ENCODE data around the gene MRPL37. TPM values are rescaled to one million over a fixed set of nuclear protein-coding genes. Genes with fewer than 3 reads are reported as not detected.

MRPL37 gene
- total and polyA plus RNA-seq, 5 donors from 2014 or later: 34.5 to 66.7 (median 64.6) TPM

GRCh38 chr1:54174106-54174505, 25.9 kb upstream of the MRPL37 start:
- ATAC-seq (ENCODE audit: low read depth in 2 of 2) (no peak), DNase-seq (no peak)
- Histone ChIP-seq H3K9me3 (ENCODE audit: control insufficient read depth in 2 of 2, low read length in 2 of 2) (no peaks in the 10 kb centered on the region), H3K36me3 (ENCODE audit: control insufficient read depth, insufficient read depth, low read length) (no peaks in the 10 kb centered on the region), H3K4me1 (ENCODE audit: control insufficient read depth, insufficient read depth, low read length, poor library complexity, severe bottlenecking) (peaks cover 4% of the 10 kb centered on the region), H3K4me3 (ENCODE audit: low read depth, low read length) (no peak overlapping the region), H3K27ac (ENCODE audit: insufficient read depth, low read length, poor library complexity, severe bottlenecking) (no peak overlapping the region), H3K27me3 (ENCODE audit: control insufficient read depth, insufficient read depth, low read length) (no peaks in the 10 kb centered on the region)
- no peak overlapping the region for H3K4me3 Mint-ChIP-seq
- peaks cover 0 to 12% (median 5%) of the 10 kb centered on the region in 4 donors for H3K4me1 Mint-ChIP-seq
- H3K27me3 Mint-ChIP-seq: no peaks in the 10 kb centered on the region
- H3K9me3 Mint-ChIP-seq: no peaks in the 10 kb centered on the region
- no peak overlapping the region for H3K27ac Mint-ChIP-seq
- H3K36me3 Mint-ChIP-seq: peaks cover 14% of the 10 kb centered on the region

DNA sequence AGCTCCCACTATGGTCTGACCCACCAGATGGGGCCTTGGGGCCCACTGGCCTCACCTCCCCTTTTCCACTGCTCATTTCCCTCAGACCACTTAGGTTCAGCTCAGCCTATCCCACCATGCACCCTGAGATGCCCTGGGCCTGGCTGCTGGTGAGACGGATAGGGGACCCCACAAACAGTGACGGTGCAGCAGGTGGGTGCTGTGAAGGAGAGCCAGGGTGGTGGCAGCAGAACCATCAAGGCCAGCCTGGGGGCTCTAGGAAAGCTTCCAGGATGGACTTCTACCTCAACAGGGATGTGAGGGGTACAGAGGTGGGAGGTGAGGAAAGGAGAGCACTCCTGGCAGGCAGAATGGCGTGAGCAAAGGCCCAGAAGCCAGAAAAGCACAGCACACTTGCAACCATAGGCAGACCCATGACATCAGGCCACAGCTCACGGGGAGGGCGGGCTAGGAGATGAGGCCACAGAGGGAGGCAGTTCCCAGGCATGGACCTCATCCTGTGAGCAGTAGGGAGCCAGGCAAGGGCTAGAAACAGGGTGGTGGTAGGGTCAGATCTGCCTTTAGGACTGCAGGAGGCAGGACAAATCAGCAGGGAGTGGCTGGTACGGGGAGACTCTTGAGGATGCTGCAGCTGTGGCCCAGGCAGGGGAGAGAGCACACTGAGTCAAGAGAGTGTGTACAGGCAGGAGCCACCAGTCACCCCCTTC, 23.2 kb upstream of the MRPL37 start:
- no peaks in the 10 kb centered on the region for H3K27me3 ChIP-seq (ENCODE audit: control insufficient read depth, insufficient read depth, low read length)
- no peak for ATAC-seq (ENCODE audit: low read depth in 2 of 2)
- Mint-ChIP-seq H3K27ac (no peak overlapping the region), H3K4me3 (no peak overlapping the region), H3K27me3 (no peaks in the 10 kb centered on the region), H3K36me3 (peaks cover 16% of the 10 kb centered on the region), H3K4me1 (no peaks in the 10 kb centered on the region), H3K9me3 (no peaks in the 10 kb centered on the region)
- H3K4me1 ChIP-seq (ENCODE audit: control insufficient read depth, insufficient read depth, low read length, poor library complexity, severe bottlenecking): no peaks in the 10 kb centered on the region
- H3K4me3 ChIP-seq (ENCODE audit: low read depth, low read length): no peak overlapping the region
- DNase-seq: no peak
- no peaks in the 10 kb centered on the region for H3K36me3 ChIP-seq (ENCODE audit: control insufficient read depth, insufficient read depth, low read length)
- H3K27ac ChIP-seq (ENCODE audit: insufficient read depth, low read length, poor library complexity, severe bottlenecking): no peak overlapping the region
- no peaks in the 10 kb centered on the region for H3K9me3 ChIP-seq (ENCODE audit: control insufficient read depth in 2 of 2, low read length in 2 of 2)

DNA sequence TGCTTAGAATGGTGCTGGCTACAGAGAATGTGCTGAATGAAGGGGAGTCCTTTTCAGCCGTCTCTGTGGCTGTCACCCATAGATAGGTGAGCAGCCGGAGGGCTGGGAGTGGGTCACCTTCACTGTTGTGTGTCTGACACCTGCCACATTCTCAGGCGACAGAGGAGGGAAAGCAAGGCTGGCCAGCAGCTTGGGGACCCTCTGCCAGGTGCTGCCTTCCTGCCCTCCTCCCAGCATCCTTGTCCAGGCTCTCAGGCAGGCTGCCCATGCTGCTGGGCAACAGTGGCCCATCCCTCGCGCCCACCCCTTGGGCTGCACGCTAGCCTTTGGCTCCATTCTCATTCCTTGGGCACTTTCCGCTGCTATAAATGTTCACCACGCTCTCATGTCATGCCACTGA, 22.2 kb upstream of the MRPL37 start:
- no peaks in the 10 kb centered on the region for H3K27me3 Mint-ChIP-seq
- peaks cover 17% of the 10 kb centered on the region for H3K36me3 Mint-ChIP-seq
- no peak overlapping the region for H3K4me3 Mint-ChIP-seq
- Histone ChIP-seq H3K27me3 (ENCODE audit: control insufficient read depth, insufficient read depth, low read length) (no peaks in the 10 kb centered on the region), H3K4me3 (ENCODE audit: low read depth, low read length) (no peak overlapping the region), H3K9me3 (ENCODE audit: control insufficient read depth in 2 of 2, low read length in 2 of 2) (no peaks in the 10 kb centered on the region), H3K27ac (ENCODE audit: insufficient read depth, low read length, poor library complexity, severe bottlenecking) (no peak overlapping the region), H3K4me1 (ENCODE audit: control insufficient read depth, insufficient read depth, low read length, poor library complexity, severe bottlenecking) (no peaks in the 10 kb centered on the region), H3K36me3 (ENCODE audit: control insufficient read depth, insufficient read depth, low read length) (no peaks in the 10 kb centered on the region)
- DNase-seq: no peak
- H3K27ac Mint-ChIP-seq: no peak overlapping the region
- H3K4me1 Mint-ChIP-seq: no peaks in the 10 kb centered on the region
- no peak for ATAC-seq (ENCODE audit: low read depth in 2 of 2)
- H3K9me3 Mint-ChIP-seq: no peaks in the 10 kb centered on the region

- ATAC-seq (ENCODE audit: low read depth in 2 of 2) (no peak), DNase-seq (no peak)
- Mint-ChIP-seq H3K4me3 (no peak overlapping the region), H3K27ac (no peak overlapping the region), H3K4me1 (no peaks in the 10 kb centered on the region), H3K27me3 (no peaks in the 10 kb centered on the region), H3K36me3 (peaks cover 25% of the 10 kb centered on the region), H3K9me3 (no peaks in the 10 kb centered on the region)
- Histone ChIP-seq H3K9me3 (ENCODE audit: control insufficient read depth in 2 of 2, low read length in 2 of 2) (no peaks in the 10 kb centered on the region), H3K4me3 (ENCODE audit: low read depth, low read length) (no peak overlapping the region), H3K27me3 (ENCODE audit: control insufficient read depth, insufficient read depth, low read length) (no peaks in the 10 kb centered on the region), H3K36me3 (ENCODE audit: control insufficient read depth, insufficient read depth, low read length) (no peaks in the 10 kb centered on the region), H3K4me1 (ENCODE audit: control insufficient read depth, insufficient read depth, low read length, poor library complexity, severe bottlenecking) (no peaks in the 10 kb centered on the region), H3K27ac (ENCODE audit: insufficient read depth, low read length, poor library complexity, severe bottlenecking) (no peak overlapping the region)
Measured at GRCh38 chr1:54178296-54179070, 21.5 kb upstream of the MRPL37 start.

DNA sequence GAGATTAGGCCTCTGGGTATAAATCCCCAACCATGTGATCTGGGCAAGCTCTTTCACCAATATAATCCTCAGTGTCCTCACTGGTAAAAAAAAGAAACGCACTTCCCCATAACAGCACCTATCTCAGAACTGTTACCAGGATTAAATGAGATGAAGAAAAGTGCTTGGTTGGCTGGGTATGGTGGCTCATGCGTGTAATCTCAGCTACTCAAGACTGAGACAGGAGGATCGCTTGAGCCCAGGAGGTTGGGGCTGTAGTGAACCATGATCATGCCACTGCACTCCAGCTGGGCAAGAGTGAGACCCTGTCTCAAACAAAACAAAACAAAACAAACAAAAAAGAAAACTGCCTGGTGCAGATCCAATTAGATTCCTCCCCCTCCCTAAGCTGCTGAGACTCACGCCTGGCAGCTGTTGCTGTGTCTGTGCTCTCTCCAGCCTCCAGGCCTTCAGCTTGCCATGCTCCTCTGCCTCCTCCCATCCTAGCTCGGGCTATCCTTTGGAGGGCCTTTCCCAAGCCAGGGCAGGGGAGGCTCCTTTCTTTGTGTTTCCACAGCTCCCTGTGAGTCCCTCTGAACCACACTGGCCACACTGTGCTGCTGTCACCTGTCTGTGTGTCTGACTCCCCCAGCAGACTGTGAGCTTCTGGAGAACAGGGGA, 19.1 kb upstream of the MRPL37 start:
- ATAC-seq (ENCODE audit: low read depth in 2 of 2) (no peak), DNase-seq (no peak)
- no peaks in the 10 kb centered on the region for H3K27me3 ChIP-seq (ENCODE audit: control insufficient read depth, insufficient read depth, low read length)
- no peak overlapping the region for H3K4me3 ChIP-seq (ENCODE audit: low read depth, low read length)
- H3K9me3 Mint-ChIP-seq: no peaks in the 10 kb centered on the region
- H3K36me3 ChIP-seq (ENCODE audit: control insufficient read depth, insufficient read depth, low read length): no peaks in the 10 kb centered on the region
- H3K9me3 ChIP-seq (ENCODE audit: control insufficient read depth in 2 of 2, low read length in 2 of 2): no peaks in the 10 kb centered on the region
- no peak overlapping the region for H3K27ac Mint-ChIP-seq
- no peaks in the 10 kb centered on the region for H3K4me1 Mint-ChIP-seq
- H3K27me3 Mint-ChIP-seq: no peaks in the 10 kb centered on the region
- no peak overlapping the region for H3K27ac ChIP-seq (ENCODE audit: insufficient read depth, low read length, poor library complexity, severe bottlenecking)
- H3K36me3 Mint-ChIP-seq: peaks cover 40% of the 10 kb centered on the region
- no peaks in the 10 kb centered on the region for H3K4me1 ChIP-seq (ENCODE audit: control insufficient read depth, insufficient read depth, low read length, poor library complexity, severe bottlenecking)
- no peak overlapping the region for H3K4me3 Mint-ChIP-seq

DNA sequence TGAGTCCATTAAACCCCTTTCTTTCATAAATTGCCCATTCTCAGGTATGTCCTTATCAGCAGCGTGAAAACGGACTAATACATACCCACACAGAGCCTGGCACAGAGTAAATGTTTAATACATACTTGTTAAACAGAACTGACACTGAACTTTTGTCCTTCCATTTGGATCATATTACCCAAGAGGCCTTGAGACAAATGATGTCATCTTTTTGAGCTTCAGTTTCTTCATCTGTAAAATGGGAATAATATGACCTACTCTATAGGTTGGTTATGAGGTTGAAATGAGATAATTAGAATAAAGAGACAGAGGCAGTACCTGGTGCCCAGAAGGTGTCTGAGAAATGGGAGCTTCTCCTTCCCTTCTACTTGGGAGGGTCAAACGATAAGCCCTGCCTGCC, 13.9 kb upstream of the MRPL37 start:
- Histone ChIP-seq H3K9me3 (ENCODE audit: control insufficient read depth in 2 of 2, low read length in 2 of 2) (no peaks in the 10 kb centered on the region), H3K36me3 (ENCODE audit: control insufficient read depth, insufficient read depth, low read length) (peaks cover 9% of the 10 kb centered on the region), H3K27me3 (ENCODE audit: control insufficient read depth, insufficient read depth, low read length) (no peaks in the 10 kb centered on the region), H3K27ac (ENCODE audit: insufficient read depth, low read length, poor library complexity, severe bottlenecking) (no peak overlapping the region), H3K4me1 (ENCODE audit: control insufficient read depth, insufficient read depth, low read length, poor library complexity, severe bottlenecking) (no peaks in the 10 kb centered on the region), H3K4me3 (ENCODE audit: low read depth, low read length) (no peak overlapping the region)
- H3K9me3 Mint-ChIP-seq: peaks cover 0 to 2% (median 0%) of the 10 kb centered on the region in 7 donors
- H3K4me1 Mint-ChIP-seq: peaks cover 0 to 3% (median 0%) of the 10 kb centered on the region in 4 donors
- H3K27me3 Mint-ChIP-seq: no peaks in the 10 kb centered on the region
- peaks cover 55% of the 10 kb centered on the region for H3K36me3 Mint-ChIP-seq
- ATAC-seq (ENCODE audit: low read depth in 2 of 2) (no peak), DNase-seq (no peak)
- no peak overlapping the region for H3K4me3 Mint-ChIP-seq
- peak overlapping the region in 1 of 3 donors; percentile 18 for H3K27ac Mint-ChIP-seq

DNA sequence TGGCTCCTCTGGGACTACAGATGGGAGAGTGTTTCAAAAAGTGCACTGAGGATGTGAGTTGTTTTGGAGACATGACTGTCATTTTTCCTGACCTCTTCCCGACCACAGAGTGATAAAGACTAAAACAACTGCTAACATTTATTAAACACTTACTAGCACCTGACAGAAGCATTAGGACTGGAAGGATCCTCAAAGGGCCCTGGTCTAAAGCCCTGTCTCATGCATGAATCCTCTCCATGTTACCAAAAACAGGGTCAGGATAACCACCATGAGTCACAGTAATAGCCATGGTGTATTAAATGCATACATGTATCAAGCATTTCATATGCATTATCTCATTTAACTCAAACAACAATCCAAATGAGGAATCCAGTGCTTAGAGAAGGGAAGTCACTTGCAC, 11.7 kb upstream of the MRPL37 start:
- H3K27ac ChIP-seq (ENCODE audit: insufficient read depth, low read length, poor library complexity, severe bottlenecking): no peak overlapping the region
- Mint-ChIP-seq H3K27me3 (no peaks in the 10 kb centered on the region), H3K27ac (no peak overlapping the region), H3K4me3 (no peak overlapping the region), H3K4me1 (peaks cover 0 to 7% (median 2%) of the 10 kb centered on the region in 4 donors), H3K9me3 (peaks cover 0 to 2% (median 0%) of the 10 kb centered on the region in 7 donors), H3K36me3 (peaks cover 54% of the 10 kb centered on the region)
- no peaks in the 10 kb centered on the region for H3K4me1 ChIP-seq (ENCODE audit: control insufficient read depth, insufficient read depth, low read length, poor library complexity, severe bottlenecking)
- DNase-seq (no peak), ATAC-seq (ENCODE audit: low read depth in 2 of 2) (no peak)
- no peaks in the 10 kb centered on the region for H3K27me3 ChIP-seq (ENCODE audit: control insufficient read depth, insufficient read depth, low read length)
- H3K9me3 ChIP-seq (ENCODE audit: control insufficient read depth in 2 of 2, low read length in 2 of 2): no peaks in the 10 kb centered on the region
- peaks cover 12% of the 10 kb centered on the region for H3K36me3 ChIP-seq (ENCODE audit: control insufficient read depth, insufficient read depth, low read length)
- H3K4me3 ChIP-seq (ENCODE audit: low read depth, low read length): no peak overlapping the region

All from CD4-positive, CD25-positive, alpha-beta regulatory T cell (primary cell).